GM19239 (cell line): ENCODE results near the gene PITX2.
"Not testable (repeated sequence)": the region's sequence is repeated elsewhere in the genome, so short reads cannot be mapped to it uniquely, and the experiment has no call there.

ENCODE experiments used
- DNase-seq: peaks from one replicate; pipeline ENCODE4 v3.0.0; 2011; ENCODE audit warnings: low spot score; ENCODE audit not compliant: insufficient read length
- FAIRE-seq: peaks from 2 replicates; lab custom pipeline; 2011; peaks lifted over from hg19 to GRCh38; lab: Jason Lieb, UNC

The PITX2 gene

GRCh38 chr4:110613745-110614144 is 9.1 kb downstream of the PITX2 start:
- no peak for FAIRE-seq
- no peak for DNase-seq

DNA sequence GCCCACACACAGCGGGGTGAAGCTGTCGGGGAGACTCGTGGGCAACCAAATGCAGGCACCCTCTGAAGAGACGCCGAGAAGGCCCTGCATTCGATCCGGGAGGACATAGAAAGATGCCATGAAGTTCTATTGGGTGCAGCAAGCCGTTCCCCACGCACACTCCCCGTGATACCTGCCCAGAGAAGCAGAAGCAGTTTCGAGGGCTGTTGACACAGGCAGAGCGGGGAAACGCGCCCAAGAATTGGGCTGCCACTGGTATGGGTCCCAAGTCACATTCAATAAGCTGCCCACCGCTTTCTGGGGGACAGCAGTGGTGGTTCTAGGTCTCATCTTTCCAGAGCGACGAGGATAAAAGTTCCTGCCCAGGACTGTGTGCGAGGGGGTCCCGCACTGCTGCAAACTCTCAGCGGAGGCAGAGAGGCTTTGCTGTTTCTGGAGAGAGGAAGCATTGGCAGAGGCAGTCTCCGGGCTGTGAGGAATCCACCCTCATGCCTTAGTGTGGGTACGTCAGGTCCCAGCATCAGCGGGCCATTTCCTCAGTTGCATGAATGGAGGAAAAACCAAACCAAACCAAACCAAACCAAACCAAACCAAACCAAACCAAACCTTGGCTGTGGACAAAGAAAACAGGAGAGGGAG is 10.1 kb downstream of the PITX2 start:
- FAIRE-seq = no peak
- DNase-seq = no peak

DNA sequence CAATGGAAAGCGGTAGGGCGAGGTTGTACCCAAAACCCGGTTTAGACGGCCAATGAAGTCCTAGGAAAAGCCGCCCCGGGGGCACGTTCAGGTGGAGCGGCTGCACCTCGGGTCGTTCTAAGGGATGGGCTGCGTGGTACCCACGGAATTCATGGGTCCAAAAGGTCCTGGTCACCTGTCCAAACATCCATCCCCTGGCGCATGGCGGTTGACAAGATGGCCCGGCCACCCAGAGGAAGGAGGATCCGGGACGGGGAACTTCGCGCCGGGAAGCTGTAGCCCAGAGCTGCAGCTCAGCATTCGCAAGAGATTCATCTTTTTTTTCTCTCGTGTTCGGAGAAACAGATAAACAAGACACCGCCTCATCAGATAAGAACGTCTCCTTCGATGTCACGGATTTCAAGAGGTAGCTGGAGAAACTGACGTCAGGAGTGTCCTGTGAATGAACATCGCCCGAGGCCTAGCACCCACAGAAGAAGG is 10.9 kb downstream of the PITX2 start:
- FAIRE-seq = no peak
- DNase-seq = no peak

- peak; percentile 63 for DNase-seq
- peak; percentile 85 for FAIRE-seq
These were observed 11.7 kb downstream of the PITX2 start for GRCh38 chr4:110610940-110611831.

- DNase-seq = no peak
- FAIRE-seq = no peak
These were observed 12.3 kb downstream of the PITX2 start for GRCh38 chr4:110610620-110610939.

- DNase-seq (no peak), FAIRE-seq (no peak)
These were observed 13.7 kb downstream of the PITX2 start for GRCh38 chr4:110609044-110609750.

GRCh38 chr4:110605077-110605476 is 17.8 kb downstream of the PITX2 start:
- DNase-seq (no peak), FAIRE-seq (no peak)

DNA sequence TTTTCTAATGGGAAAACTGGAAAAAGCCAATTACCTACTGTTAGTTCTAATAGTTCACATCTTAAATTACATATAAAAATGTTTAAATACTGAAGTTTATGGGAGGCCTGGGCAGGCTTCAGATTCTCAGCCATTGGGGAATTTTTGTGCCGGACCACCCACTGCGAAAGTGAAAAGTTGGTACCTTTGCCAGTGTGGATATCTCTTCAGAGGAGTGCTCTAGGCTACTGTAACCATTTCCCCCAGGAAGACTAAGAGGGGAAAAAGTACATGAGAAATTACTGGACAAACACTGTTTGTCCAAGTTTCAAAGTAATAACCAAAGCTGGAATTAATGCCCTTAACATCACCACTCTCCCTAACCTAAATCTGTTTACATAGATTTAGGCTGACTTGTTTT is 20.8 kb downstream of the PITX2 start:
- DNase-seq (no peak), FAIRE-seq (no peak)

DNA sequence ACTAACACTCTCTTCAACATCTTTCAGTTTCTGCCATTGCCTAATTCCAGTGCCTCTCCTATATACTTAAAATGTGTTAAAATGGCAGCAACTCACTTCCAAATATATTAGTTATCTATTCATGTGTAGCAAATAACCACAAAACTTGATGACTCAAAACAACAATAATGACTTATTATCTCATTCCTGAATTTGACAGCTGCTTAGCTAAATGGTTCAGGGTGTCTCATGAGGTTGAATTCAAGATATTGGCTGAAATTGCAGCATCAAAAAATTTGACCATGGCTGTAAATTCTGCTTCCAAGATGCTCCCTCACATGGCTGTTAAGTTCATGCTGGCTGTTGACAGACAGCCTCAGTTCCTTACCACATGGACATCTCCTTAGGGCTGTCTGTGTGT is 25.3 kb downstream of the PITX2 start:
- DNase-seq (no peak), FAIRE-seq (no peak)

GRCh38 chr4:110596431-110596830 is 26.4 kb downstream of the PITX2 start:
- FAIRE-seq = no peak
- no peak for DNase-seq

- DNase-seq = no peak
- no peak for FAIRE-seq
These were observed 27.3 kb downstream of the PITX2 start for GRCh38 chr4:110595583-110595982.

- DNase-seq (no peak), FAIRE-seq (no peak)
These were observed 33.6 kb downstream of the PITX2 start for GRCh38 chr4:110589297-110589696.

GRCh38 chr4:110587666-110588285 is 35.1 kb downstream of the PITX2 start:
- FAIRE-seq (no peak), DNase-seq (no peak)

DNA sequence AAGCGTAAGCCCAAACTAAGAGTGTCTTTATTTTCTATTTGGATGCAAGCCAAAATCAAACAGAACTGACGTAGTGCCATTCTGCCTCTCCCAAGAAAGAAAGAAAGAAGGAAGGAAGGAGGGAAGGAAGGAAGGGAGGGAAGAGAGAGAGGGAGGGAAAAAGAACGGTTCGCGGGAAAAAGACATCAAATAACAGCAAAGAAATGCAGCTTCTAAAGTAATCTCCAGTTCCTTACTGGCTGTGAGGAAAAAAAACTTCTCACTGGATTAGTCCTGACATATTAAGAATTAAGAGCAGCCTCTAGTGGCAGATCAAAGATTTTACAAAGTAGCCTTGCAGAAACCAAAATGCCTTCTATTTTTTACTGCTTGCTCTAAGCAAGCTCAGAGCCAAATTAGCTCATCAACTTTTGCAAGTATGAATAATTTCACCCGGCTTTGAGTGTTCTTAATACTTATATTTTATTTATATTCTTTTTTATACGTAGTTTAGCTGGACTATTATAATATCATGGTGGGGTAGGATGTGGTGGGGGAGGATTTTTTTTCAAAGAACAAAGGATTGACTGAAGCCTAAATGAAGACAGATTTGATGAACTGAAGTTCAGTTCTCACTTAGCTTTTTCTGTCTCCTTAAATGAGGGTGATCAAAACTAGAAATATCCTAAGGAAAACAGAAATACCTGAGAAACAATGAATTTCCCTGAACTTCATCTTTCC is 36.6 kb downstream of the PITX2 start:
- DNase-seq = no peak
- FAIRE-seq = no peak

- not testable (repeated sequence) for FAIRE-seq
These were observed 46.2 kb downstream of the PITX2 start for GRCh38 chr4:110576696-110577095.

More at GRCh38 chr4:110576696-110577095, 46.2 kb downstream of the PITX2 start:
- DNase-seq = not testable (repeated sequence)
